Activated gamma-delta T cell treated with Interleukin-2 at 50 U/mL for 16 hours (primary cell): ENCODE data around the gene CEP295NL.
"Not testable (repeated sequence)": the region's sequence is repeated elsewhere in the genome, so short reads cannot be mapped to it uniquely, and the experiment has no call there.

Experiments
- DNase-seq: peaks from one replicate; pipeline ENCODE4 v3.0.0-alpha.2; 2020

The CEP295NL gene, protein sequence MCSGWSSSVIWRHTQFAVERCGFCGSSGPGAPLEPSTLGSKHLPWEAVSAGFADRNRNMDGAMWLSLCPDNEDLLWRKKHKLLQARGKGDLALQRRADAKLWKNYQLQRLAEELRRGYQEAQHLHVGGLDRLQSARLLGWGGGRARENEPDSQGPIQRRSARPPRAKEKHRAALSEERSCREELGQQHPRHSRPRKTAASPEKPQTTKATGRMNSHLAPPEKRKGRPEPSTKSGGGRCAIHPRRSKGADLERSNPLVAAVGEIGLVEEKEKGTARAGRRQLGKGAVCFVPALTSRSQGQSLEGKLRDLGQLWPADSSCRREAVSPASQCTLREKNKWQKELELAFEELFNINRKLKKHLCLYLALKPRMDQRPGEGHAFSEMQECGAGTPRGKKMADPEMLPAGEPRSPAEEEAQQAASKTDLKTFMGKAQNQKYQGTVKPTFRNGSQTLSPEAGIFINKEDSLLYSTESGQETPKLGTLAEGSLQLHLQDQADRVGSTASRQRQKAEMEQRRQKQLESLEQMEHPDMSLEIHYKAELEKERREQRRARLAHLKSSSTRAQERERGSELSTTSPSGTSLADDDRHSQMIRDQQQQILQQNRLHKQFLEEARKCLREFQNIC

DNA sequence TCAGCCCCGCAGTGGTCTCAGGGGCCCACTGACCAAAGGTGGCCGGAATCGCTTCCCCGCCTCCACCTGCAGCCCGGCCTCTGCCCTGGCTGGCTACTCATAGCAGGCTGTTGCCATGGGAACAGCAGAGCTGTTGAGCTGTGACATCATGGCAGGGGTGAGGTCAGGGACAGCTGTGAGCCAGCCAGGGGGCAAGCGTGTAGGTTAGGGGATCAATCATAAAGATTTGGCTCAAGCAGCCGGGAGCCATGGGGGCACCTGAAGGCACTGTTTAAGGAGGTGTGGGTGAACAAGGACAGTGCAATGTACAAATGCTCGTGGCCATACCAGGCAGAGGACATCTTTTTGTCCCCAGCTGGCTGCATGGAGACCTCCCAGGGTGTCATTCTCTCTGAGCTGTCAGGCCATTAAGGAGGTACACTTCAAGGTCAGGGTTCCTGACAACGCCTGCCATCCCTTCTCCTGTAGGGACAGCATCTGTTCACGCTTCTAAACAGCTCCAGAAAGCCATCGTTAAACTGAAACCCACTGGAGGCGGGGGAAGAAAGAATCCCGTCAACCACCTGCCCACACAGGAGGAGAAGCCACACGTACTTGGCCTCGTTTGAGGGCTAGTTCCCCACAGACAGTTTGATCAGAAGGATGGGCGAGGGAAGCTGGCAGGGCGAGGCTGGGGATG, at the start of gene CEP295NL:
Gene CEP295NL, minus strand, starts transcription at position 101 of the 679 bp plus-strand sequence. CDS start 1,373 bp downstream, outside the sequence.
- DNase-seq = no peak

DNA sequence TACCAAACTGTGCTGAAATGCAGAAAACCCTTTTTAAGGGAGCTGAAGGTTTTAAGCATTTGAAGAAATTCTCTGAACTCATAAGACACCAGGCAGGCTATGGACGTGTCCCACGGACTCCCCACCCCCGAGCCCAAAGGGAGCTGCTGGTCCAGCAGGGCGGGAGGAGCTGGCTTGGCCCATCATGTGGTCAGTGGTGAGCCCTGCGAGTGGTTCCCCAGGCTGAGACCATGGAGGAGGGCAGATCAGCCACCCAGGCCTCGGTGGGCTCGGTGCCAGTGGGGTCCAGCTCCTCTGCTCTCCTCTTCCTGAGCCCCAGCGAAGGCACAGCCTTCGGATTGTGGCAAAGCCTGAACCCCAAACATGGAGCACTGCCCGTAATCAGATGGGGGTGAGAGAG, 49.7 kb upstream of the CEP295NL start:
- no peak for DNase-seq

DNA sequence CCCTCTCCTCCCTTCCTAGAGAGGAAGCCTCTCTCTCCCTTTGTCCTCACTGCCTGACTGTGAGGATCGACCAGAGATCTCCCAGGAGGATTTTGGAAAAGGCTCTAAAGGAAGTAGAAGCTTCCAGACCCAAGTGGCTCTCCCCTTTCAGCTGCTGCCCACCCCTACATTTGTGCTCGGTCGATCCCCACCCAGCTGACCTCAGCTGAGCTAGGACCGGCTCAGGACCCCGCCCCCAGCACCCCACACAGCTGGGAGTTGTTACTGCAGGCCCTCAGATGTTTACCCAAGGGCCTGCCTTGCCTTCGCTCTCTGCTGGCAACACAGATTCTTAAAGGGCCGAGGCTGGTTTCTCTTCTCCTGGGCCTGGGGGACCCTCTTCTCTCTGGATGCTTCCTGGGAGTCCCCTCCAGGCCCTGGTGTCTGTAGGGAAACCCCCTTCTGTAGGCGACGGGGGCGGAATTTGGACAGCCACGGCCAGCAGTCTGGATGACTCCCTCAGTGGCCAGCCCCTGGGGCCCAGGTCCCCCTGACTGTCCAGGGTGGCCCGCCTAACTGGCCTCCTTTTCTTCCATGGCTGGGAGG, 49.1 kb upstream of the CEP295NL start:
- DNase-seq = no peak

DNA sequence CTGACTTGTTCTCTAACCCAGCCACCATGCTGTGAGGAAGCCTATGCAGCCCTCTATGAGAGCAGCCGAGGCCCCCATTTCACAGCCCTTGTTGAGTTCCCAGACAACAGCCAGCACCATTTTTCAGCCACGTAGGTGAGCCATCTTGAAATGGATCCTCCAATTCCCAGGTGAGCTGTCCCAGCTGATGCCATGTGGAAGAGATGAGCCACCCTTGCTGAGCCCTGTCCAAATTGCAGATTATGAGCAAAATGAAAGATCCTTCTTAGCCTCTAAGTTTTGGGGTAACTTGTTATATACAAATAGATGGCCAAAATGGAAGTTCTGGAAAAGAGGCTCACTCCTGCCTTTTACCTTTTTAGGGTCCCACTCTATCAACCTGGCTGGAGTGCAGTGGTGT, 47.9 kb upstream of the CEP295NL start:
- DNase-seq = no peak

DNA sequence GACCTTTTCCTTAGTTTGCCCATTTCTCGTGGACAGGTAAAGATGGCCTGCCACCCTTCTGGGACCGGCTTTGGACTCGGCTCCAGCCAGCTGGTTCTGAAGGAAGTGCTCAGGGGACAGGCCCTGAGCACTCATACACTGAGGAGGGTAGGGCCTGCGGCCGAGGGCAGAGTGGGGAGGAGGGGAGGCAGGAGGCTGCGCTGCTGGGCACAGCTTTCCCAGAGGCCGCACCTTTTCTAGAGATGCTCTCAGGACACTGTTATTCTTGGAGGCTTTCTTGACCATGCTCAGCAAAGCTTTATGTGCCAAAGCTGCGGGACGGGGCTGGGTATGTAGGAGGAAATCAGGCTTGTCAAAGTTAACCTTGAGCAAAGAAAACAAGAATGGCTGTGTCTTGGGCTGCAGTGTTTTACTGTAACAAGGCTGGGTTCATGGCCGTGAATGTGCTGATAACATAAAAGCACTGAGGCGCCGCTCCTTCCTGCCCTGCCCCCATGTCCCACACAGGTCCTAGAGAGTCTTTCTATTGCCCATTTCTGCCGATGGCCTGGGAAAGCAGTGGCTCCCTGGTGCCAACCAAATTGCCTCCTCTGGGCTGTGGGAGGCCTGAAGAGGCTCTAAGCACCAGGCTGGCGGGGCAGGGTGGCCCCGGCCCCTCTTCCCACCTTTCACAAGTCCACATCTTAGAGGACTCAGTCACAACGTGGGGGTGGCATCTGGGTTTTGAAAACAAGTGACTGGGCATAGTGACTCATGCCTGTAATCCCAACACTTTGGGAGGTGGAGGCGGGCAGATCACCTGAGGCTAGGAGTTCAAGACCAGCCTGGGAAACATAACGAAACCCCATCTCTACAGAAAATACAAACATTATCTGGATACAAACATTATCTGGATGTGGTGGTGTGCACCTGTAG, 44.5 kb upstream of the CEP295NL start:
- no peak for DNase-seq

DNA sequence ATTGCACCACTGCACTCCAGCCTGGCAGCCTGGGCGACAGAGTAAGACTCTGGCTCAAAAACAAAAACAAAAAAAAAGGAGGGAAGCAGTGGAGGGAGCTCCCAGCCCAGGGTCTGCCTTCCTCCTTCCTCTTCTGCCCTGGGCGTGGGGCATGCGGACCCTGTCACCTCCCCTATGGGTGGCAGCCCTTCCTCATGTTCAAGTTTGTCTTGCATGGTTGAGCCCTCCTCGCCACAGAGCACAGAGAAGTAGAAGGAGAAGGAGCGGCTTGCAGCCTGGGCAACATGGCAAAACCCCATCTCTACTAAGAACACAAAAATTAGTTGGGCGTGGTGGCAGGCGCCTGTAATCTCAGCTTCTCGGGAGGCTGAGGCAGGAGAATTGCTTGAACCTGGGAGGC, 43.6 kb upstream of the CEP295NL start:
- DNase-seq = no peak

DNA sequence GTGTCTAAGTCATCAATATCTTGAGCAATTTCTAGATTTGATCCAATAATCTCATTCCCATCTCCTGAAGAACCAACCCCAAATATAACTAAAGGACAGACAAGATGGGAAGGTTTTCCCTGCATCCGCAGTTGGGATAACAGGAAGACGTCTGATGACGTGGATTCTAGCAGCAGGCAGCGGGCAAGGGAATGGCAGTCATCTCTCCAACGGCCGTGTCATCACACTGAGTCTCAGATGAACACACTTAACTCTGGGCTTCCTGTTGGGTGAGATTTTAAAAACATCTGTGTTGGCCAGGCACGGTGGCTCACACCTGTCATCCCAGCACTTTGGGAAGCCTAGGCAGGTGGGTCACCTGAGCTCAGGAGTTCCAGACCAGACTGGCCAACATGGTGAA, 43.1 kb upstream of the CEP295NL start:
- no peak for DNase-seq

DNA sequence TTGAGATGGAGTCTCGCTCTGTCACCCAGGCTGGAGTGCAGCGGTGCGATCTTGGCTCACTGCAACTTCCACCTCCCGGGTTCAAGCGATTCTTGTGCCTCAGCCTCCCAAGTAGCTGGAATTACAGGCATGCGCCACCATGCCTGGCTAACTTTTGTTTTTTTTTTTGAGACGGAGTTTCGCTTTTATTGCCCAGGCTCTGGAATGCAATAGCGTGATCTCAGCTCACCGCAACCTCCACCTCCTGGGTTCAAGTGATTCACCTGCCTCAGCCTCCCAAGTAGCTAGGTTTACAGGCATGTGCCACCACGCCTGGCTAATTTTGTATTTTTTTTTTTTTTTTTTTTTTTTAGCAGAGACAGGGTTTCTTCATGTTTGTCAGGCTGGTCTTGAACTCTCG, 42.5 kb upstream of the CEP295NL start:
- DNase-seq = not testable (repeated sequence)

DNA sequence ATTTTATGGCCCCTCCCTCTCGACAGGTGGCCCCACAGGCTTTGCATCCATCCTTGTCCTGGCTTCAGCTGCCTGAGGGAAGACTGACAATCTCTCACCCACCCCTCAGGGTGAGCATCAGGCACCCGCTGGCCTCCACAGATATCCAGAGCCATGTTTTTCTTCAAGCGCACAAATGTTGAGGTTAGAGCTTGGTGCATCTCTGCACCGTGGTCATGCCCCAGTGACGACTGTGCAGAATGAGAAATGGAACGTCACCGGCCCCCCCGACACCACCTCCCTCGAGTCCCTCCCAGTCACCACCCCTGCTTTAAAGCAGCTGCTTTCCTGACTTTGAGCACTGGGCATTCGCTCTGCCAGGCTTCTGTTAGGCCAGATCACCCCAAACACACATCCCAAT, 42.0 kb upstream of the CEP295NL start:
- DNase-seq = no peak

DNA sequence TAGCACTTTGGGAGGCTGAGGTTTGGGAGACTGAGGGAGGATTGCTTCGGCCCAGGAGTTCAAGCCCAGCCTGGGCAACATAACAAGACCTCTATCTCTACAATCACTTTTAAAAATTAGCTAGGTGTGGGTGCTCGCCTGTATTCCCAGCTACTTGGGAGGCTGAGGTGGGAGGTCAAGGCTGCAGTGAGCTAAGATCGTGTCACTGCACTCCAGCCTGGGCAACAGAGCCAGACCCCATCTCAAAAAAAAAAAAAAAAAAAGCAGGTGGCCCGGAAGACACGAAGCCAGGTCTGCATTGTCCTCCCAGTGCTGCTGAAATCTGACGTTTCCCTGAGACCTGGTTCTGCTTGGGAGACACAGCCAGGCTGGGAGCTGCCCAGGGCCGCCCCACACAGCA, 41.0 kb upstream of the CEP295NL start:
- no peak for DNase-seq

DNA sequence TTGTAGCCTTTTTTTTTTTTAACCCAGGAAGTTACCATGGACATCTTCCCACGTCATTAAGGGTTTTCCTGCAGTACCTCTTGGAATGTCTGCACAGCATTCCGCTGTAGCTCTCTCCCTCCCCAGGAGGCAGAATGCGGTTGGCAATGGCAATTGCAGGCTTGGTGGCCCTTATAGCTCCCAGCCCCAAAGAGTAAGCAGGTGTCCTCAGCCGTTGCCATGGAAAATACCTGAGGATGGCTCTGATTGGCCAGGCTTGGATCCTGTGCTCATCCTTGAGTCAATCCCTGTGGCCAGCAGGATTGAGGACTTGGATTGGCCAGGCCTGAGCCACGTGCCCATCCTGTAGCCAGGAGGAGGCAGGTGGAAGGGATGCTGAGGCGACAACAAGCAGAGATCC, 37.7 kb upstream of the CEP295NL start:
- DNase-seq = no peak

DNA sequence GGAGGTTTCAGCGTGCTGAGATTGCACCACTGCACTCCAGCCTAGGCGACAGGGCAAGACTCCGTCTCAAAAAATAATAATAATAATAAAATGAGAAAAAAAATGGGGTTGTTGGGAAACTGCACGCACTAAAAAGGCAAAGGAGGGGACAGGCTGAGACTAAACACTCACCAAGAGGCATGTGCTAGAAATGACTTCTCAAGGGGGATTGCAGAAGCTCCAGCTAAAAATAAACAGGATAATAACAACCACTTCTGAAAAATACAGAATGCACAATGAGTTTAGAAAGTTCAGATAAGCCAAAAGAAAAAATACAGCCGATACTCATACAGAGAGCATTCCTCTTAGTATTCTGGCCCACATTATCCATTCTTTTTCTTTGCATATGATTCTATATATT, 37.3 kb upstream of the CEP295NL start:
- DNase-seq = no peak

DNA sequence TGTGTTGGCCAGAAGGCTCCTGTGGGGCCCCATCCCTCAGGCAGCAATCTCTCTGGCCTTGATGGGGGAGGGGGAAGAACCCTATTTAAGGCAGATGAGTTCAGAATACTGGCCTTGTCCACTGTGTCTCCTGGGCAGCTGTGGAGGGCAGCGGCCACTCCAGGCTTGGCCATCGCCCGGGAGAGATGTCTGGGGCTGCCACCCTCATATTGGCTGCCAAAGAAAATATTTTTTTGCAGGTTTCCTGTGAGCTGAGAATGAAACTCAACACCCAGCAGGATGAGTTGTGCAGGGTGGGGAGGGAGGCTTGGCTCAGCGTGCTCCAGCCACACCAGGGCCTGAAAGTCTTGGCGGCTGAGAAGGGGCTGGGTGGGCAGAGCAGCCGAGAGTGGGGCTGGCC, 36.6 kb upstream of the CEP295NL start:
- no peak for DNase-seq

DNA sequence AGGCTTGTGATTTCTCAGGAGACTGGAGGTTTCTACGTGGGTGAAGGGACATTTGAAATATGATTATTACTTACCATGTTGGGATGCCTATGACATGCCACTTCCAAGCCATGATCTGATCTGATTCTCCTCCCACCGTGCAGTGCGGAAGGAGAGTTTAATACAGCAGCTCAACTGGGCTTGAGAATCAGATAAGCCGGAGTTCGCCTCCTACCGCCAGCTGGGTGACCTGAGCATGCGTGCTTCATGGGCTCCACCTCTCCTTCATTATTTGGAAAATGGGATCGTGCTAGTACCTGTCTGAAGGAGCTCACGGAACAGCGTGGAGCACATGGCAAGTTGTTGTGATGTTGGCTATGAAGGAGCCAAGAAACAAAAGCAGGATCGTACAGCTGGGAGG, 34.6 kb upstream of the CEP295NL start:
- DNase-seq = no peak

DNA sequence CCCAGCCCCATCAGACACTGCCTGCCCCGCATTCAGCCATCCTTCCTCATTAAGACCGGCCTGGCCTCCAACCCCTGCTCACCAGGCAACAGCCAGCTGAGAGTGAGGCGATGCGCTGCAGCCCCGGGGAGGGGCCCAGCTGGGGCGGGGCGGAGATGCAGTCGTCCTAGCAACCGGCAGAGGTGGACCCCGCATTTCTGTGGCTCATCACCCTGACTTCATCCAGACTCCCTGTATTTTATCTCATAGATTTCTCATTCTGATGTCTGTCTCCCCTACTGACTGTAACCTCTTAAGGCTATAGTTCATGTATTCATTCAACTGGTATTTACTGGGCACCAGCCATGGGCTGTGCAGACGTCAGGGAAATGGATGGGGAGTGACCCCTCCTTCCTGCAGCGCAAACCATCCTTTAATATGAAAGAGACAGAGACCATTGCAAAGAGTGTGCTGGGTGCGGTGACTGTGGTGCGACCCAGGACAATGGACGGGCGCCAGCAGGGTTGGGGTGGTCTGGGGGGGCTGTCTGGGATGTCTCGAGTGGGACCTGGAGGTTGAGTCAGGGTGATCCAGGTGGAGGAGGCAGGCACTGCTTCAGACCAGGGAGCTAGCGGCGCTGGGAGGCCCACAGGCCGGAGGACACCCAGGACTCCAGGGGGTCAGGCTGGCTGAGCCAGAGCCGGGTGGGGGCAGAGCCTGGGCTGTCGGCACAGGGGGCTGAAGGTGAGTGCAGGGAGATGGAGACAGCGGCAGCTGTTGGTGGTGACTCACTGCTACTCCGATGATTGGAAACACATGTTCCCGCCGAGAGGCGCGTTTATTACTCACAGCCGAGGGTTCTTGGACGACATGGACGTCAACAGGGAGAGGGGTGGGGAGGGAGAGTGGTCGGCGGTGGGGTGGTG, 32.7 kb upstream of the CEP295NL start:
- no peak for DNase-seq

DNA sequence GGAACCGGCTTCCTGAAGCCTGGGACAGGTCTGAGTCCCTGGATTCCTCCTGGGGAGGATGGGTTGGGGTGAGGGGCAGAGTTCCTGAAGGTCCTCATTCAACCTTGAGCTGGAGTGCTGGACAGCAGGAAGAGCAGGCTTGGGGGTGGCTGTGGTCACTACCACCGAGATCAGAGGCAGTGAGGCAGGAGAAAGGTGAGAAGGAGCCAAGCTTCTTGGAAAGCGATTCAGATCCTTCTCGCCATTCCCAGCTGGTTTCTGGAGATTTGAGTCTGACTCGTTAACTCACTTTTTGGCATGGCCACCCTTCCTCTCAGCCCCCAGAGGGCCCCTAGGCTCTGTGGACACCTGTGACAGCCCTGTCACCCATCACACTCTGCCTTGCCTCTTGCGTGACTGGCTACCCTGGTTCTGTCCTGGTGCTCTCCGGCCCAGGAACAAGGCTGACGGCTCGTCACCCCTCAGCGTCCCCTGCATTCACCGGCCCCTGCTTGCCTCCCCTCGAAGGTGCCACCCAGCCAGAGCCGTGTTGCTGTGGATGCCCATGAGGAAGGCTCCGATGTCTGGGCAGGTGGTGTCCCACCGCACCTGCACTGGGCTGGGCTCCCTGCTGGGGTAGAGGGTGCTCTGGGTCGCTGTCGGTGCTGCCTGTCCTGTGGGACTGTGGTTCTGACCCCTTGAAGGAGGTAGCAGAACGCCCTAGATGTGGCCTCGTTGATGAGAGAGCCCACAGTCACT, 31.8 kb upstream of the CEP295NL start:
- DNase-seq = no peak

DNA sequence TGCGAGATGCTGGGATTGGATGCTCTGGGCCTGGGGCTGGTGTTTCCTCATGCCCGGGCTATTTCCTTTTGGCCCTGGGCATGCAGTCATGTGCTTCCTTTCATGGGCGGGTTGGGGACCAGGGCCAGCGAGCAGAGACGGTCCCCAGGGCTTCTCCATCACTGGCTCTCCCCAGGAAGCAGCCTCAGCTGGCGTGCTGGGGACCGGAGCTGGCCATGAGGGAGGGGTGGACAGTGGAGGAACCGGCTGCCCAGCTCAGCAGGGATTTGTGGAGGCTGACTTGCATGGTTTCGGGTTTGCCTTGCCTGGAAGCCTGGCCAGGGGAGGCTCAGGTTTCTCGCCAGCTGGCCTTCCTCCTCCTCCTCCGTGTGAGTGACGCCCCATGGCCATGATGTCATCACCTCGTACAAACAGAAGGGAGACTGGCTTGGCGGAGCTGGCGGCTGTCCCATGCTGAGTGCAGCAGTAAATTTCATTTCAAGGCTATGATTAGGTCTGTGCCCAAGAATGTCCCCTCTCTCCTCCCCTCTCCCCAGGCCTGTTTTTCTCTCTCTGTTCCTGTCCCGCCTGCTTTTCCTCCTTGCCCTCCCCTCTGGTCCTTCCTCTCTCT, 31.1 kb upstream of the CEP295NL start:
- DNase-seq = no peak

DNA sequence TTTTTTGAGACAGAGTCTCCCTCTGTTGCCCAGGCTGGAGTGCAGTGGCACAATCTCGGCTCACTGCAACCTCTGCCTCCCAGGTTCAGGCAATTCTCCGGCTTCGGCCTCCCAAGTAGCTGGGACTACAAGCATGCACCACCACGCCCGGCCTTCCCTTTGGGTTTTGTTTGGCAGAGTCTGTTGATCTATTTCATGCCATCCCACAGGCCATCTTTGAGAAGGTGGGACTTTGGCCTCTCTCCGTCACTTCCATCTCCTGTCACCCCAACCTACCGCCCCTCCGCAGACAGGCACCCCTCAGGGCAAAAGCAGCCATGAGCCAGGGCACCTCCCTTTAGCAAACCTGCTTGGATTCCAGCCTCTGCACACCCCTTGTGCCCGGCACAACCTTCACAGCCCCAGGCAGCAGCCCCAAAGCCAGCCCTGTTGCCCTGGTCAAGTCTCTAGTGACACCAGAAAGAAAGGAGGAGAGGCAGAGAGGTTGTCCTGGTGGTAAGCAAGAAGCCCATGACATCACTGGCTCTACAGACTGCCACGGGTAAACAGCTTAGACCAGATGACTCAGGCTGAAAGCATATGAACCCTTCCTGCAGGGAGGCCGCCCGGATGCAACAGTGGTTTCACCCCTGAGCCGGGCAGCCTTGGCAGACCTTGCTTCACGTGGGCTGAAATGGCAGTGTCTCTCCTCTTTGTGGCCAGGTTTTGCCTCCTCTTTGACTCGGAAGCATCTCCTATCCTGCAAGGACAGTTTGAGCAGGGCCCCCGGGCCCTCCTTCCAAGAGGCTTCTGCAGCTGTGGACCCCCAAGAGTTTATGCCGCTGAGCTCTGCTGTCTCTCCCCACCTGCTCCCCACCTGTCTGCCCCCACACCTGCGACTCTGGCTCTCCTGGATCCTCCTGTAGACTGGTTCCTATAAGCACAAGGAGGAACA, 30.3 kb upstream of the CEP295NL start:
- peak; percentile 50 for DNase-seq
